GM19099 (cell line): ENCODE results near the gene PSMD3.

ENCODE experiments used
- POLR2A ChIP-seq: IDR thresholded peaks from 3 replicates; pipeline ENCODE4 v1.6.1; 2011; ENCODE audit warnings: low read depth; ENCODE audit not compliant: insufficient read length; ENCODE audit errors: extremely low read depth

PSMD3 gene

GRCh38 chr17:39974433-39974832 is 6.2 kb upstream of the PSMD3 start:
- no peak for TF ChIP-seq POLR2A

GRCh38 chr17:39975801-39976200 is 4.8 kb upstream of the PSMD3 start:
- no peak for TF ChIP-seq POLR2A

- no peak for TF ChIP-seq POLR2A
Observed at GRCh38 chr17:39979016-39979670, 1.5 kb upstream of the PSMD3 start.

GRCh38 chr17:39979893-39980350 is 685 bp upstream of the PSMD3 start:
- TF ChIP-seq POLR2A = no peak

- no peak for TF ChIP-seq POLR2A
Observed at GRCh38 chr17:39981207-39981741, 667 bp downstream of the PSMD3 start.

- no peak for TF ChIP-seq POLR2A
Observed at GRCh38 chr17:39981766-39982375, 1.3 kb downstream of the PSMD3 start.

GRCh38 chr17:39988206-39988810 is 7.7 kb downstream of the PSMD3 start:
- TF ChIP-seq POLR2A = no peak

GRCh38 chr17:39994448-39994847 is 13.8 kb downstream of the PSMD3 start:
- no peak for TF ChIP-seq POLR2A

- TF ChIP-seq POLR2A = no peak
Observed at GRCh38 chr17:39995438-39995837, 14.8 kb downstream of the PSMD3 start.

- no peak for TF ChIP-seq POLR2A
Observed at GRCh38 chr17:39996162-39996561, 15.6 kb downstream of the PSMD3 start.

- TF ChIP-seq POLR2A = no peak
Observed at GRCh38 chr17:39996800-39997199, 16.2 kb downstream of the PSMD3 start.

GRCh38 chr17:39997543-39997942 is 16.9 kb downstream of the PSMD3 start:
- TF ChIP-seq POLR2A = no peak

GRCh38 chr17:39999067-39999466 is 18.5 kb downstream of the PSMD3 start:
- no peak for TF ChIP-seq POLR2A

- TF ChIP-seq POLR2A = no peak
Observed at GRCh38 chr17:40000161-40000560, 19.6 kb downstream of the PSMD3 start.

- TF ChIP-seq POLR2A = no peak
Observed at GRCh38 chr17:40004072-40004471, 23.5 kb downstream of the PSMD3 start.

- no peak for TF ChIP-seq POLR2A
Observed at GRCh38 chr17:40004712-40005111, 24.1 kb downstream of the PSMD3 start.

GRCh38 chr17:40005520-40005919 is 24.9 kb downstream of the PSMD3 start:
- no peak for TF ChIP-seq POLR2A
